ENCODE results near the gene DLK2. TPM values are rescaled to one million over a fixed set of nuclear protein-coding genes. Genes with fewer than 3 reads are reported as not detected.

DLK2 gene
- total RNA-seq (2022) (0.75 and 1.2 TPM in 2 replicates), Bru-seq, nascent RNA (not detected), BruChase-seq, experiment 1, labeled RNA remaining after a 2-hour chase (percentile 10 among the genes with signal in this experiment), BruChase-seq, experiment 2, labeled RNA remaining after a 6-hour chase (percentile 30 among the genes with signal in this experiment)
- long read RNA-seq, partial matches to known transcripts = 0 of 1 reads
- long read RNA-seq, other reads (novel, unspliced or antisense) = 0 of 1 reads

- Mint-ChIP-seq H3K36me3 (ENCODE audit: insufficient read depth, unreplicated experiment) (peaks cover 14% of the 10 kb centered on the region), H3K27me3 (ENCODE audit: insufficient read depth, unreplicated experiment) (no peaks in the 10 kb centered on the region), H3K27ac (ENCODE audit: unreplicated experiment) (peak within 1 kb of the TSS; percentile 3), H3K9me3 (ENCODE audit: unreplicated experiment) (no peaks in the 10 kb centered on the region), H3K4me3 (ENCODE audit: unreplicated experiment) (peak within 1 kb of the TSS; percentile 78), H3K4me1 (ENCODE audit: low read depth, unreplicated experiment) (no peaks in the 10 kb centered on the region)
- intact Hi-C loops (cut with micrococcal nuclease; ENCODE audit: unreplicated experiment) = loop anchor here (2.0 kb wide), 1 partner anchor 69 kb away; no protein-coding TSS in a partner anchor
- ChIA-PET POLR2A (interaction anchor here (0.5 kb wide), 1 partner anchor 21 kb away, joined by 4 read pairs; the partner anchor contains the start of gene TJAP1), CTCF (interaction anchor here (0.6 to 5.5 kb wide), 11 partner anchors 20 to 194 kb away, joined by 3 to 19 read pairs (median 4); partner anchors contain the start of gene LRRC73)
- Histone ChIP-seq H3K4me1 (peaks cover 7% of the 10 kb centered on the region; the same call in 1 of the 2 replicates), H3K36me3 (ENCODE audit: control insufficient read depth, insufficient read depth, low read length) (no peaks in the 10 kb centered on the region), H3K4me3 (ENCODE audit: low read depth, low read length) (peak within 1 kb of the TSS; percentile 62), H3K9me3 (no peaks in the 10 kb centered on the region), H3K27me3 (replicated peaks; ENCODE audit: control insufficient read depth, insufficient read depth, low read length) (no peaks in the 10 kb centered on the region)
- peak; percentile 34 to 54 for DNase-seq
- no peak for TF ChIP-seq CTCF (IDR thresholded peaks at IDR 0.05; ENCODE audit: insufficient read depth in 1 of 2, low read depth in 1 of 2, low read length in 1 of 2, severe bottlenecking in 1 of 2, unreplicated experiment in 1 of 2)
- no TSS peak for BruUV-seq (replicated peaks)
Observed at GRCh38 chr6:43455531-43456428, at the start of gene DLK2. TSS of gene DLK2 (minus strand) at chr6:43455548. CDS start at chr6:43454825, 723 bp downstream.

DNA sequence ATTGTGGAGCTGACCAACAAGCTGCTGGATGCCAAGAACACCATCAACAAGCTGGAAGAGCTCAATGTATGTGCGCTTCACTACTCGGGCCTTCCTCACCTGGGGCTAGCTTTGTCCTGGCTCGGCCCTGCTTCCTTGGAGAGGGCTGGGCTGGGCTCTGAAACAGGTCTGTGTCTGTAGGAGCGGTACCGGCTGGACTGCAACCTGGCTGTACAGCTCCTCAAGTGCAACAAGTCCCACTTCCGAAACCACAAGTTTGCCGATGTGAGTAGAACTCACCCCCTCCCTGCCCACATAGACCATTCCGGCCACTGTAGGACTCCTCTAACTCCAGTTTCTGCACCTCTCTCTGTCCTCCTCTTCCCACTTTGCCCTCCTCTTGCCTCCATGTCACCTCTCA is 48.1 kb upstream of the DLK2 start:
- DNase-seq = no peak
- no peaks in the 10 kb centered on the region for H3K27me3 Mint-ChIP-seq (ENCODE audit: insufficient read depth, unreplicated experiment)
- Histone ChIP-seq H3K27me3 (replicated peaks; ENCODE audit: control insufficient read depth, insufficient read depth, low read length) (no peaks in the 10 kb centered on the region), H3K4me1 (no peaks in the 10 kb centered on the region), H3K4me3 (ENCODE audit: low read depth, low read length) (no peak overlapping the region), H3K36me3 (ENCODE audit: control insufficient read depth, insufficient read depth, low read length) (peaks cover 3% of the 10 kb centered on the region; the same call in 1 of the 2 replicates), H3K9me3 (no peaks in the 10 kb centered on the region)
- H3K27ac Mint-ChIP-seq (ENCODE audit: unreplicated experiment) = no peak overlapping the region
- TF ChIP-seq CTCF (IDR thresholded peaks at IDR 0.05; ENCODE audit: insufficient read depth in 1 of 2, low read depth in 1 of 2, low read length in 1 of 2, severe bottlenecking in 1 of 2, unreplicated experiment in 1 of 2) = no peak
- intact Hi-C loops (cut with micrococcal nuclease; ENCODE audit: unreplicated experiment) = loop anchor here (10.0 kb wide), 1 partner anchor 599 kb away; no protein-coding TSS in a partner anchor
- CTCF ChIA-PET = interaction anchor here (0.5 kb wide), 1 partner anchor 113 kb away, joined by 3 read pairs; no protein-coding TSS in a partner anchor
- no peak overlapping the region for H3K4me3 Mint-ChIP-seq (ENCODE audit: unreplicated experiment)
- no peaks in the 10 kb centered on the region for H3K9me3 Mint-ChIP-seq (ENCODE audit: unreplicated experiment)
- BruUV-seq (replicated peaks) = no TSS peak
- POLR2A ChIA-PET = no interaction called here
- peaks cover 17% of the 10 kb centered on the region for H3K36me3 Mint-ChIP-seq (ENCODE audit: insufficient read depth, unreplicated experiment)
- H3K4me1 Mint-ChIP-seq (ENCODE audit: low read depth, unreplicated experiment) = no peaks in the 10 kb centered on the region

GRCh38 chr6:43502666-43503065 is 47.3 kb upstream of the DLK2 start:
- intact Hi-C loops (cut with micrococcal nuclease; ENCODE audit: unreplicated experiment) = loop anchor here (10.0 kb wide), 1 partner anchor 598 kb away; no protein-coding TSS in a partner anchor
- Histone ChIP-seq H3K27me3 (replicated peaks; ENCODE audit: control insufficient read depth, insufficient read depth, low read length) (no peaks in the 10 kb centered on the region), H3K9me3 (no peaks in the 10 kb centered on the region), H3K4me1 (no peaks in the 10 kb centered on the region), H3K36me3 (ENCODE audit: control insufficient read depth, insufficient read depth, low read length) (peaks cover 3% of the 10 kb centered on the region; the same call in 1 of the 2 replicates), H3K4me3 (ENCODE audit: low read depth, low read length) (no peak overlapping the region)
- DNase-seq = no peak
- Mint-ChIP-seq H3K27ac (ENCODE audit: unreplicated experiment) (no peak overlapping the region), H3K4me1 (ENCODE audit: low read depth, unreplicated experiment) (no peaks in the 10 kb centered on the region), H3K27me3 (ENCODE audit: insufficient read depth, unreplicated experiment) (no peaks in the 10 kb centered on the region), H3K4me3 (ENCODE audit: unreplicated experiment) (no peak overlapping the region), H3K9me3 (ENCODE audit: unreplicated experiment) (no peaks in the 10 kb centered on the region), H3K36me3 (ENCODE audit: insufficient read depth, unreplicated experiment) (peaks cover 24% of the 10 kb centered on the region)
- no peak for TF ChIP-seq CTCF (IDR thresholded peaks at IDR 0.05; ENCODE audit: insufficient read depth in 1 of 2, low read depth in 1 of 2, low read length in 1 of 2, severe bottlenecking in 1 of 2, unreplicated experiment in 1 of 2)
- no TSS peak for BruUV-seq (replicated peaks)
- CTCF ChIA-PET = no interaction called here
- POLR2A ChIA-PET = no interaction called here
